Right renal cortex interstitium (tissue), 3 donors: ENCODE results near the gene WDR35. TPM values are rescaled to one million over a fixed set of nuclear protein-coding genes. Genes with fewer than 3 reads are reported as not detected.
A peak's percentile ranks its signal among the peaks of the same experiment; 100 is the strongest.
"Not testable (repeated sequence)": the region's sequence is repeated elsewhere in the genome, so short reads cannot be mapped to it uniquely, and the experiment has no call there.

Experiments
- DNase-seq, 3 donors: peaks; one replicate each; pipeline ENCODE4 v3.0.0-alpha.2; 2013; ENCODE audit warnings: low read depth in 3 of 3, low spot score in 2 of 3
- polyA plus RNA-seq, 3 donors: library from polyadenylated mRNA; unstranded; fragments of 120-200 nt; gene quantifications; one replicate each; pipeline ENCODE4 v1.2.1, GENCODE V29; 2013; ENCODE audit not compliant: insufficient read length in 3 of 3

WDR35 gene
- polyA plus RNA-seq, 3 donors, result 26.3 to 30.7 (median 30.2) TPM

DNA sequence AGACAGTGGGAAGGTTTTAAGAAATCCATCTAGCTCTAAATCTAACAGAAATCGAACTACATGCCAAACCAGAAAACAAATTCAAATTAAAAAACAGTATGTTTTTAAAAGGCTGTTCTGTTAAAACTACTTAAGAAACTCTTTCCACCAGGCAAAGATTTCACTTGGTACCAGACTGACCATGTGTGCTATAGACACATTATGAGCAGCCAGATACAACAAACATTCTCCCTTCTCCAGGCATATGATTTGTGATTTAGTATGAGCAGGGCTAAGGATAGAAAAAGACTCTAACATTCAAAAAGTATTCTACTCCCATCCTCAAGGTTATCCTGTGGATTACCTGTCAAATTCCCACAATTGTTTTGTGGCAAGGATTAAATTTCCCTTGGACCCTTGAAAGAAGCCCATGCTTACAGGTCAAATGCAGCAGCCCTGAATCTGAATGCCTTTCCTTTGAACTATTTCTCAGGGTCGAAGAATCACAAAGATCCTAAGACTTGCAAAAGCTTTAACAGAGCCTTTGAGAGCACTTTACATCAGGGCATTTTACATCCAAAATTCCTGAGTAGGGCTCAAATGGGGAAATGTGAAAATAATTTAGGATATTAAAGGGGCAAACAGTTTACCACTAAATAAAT is 45.6 kb downstream of the WDR35 start:
- DNase-seq, result no peak

DNA sequence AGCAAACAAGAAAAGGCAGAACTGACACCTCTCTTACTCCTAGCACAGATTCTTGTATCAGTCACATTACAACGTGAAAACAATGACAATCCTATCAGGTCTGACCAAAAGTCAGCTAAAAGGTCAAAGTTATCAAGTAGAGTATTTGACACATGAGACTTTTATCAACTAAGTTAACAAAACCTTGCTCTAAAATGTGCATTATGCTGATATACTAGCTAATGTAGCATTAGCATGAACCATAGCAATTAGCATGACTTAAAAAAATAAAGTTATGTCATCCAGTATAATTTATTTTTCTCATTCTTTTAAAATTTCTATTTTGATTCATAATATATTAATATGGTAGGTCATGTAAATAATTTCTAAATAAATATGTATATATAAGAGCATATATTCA is 46.7 kb downstream of the WDR35 start:
- no peak for DNase-seq

- DNase-seq, result no peak
These were observed 47.7 kb downstream of the WDR35 start for GRCh38 chr2:19942199-19942598.

DNA sequence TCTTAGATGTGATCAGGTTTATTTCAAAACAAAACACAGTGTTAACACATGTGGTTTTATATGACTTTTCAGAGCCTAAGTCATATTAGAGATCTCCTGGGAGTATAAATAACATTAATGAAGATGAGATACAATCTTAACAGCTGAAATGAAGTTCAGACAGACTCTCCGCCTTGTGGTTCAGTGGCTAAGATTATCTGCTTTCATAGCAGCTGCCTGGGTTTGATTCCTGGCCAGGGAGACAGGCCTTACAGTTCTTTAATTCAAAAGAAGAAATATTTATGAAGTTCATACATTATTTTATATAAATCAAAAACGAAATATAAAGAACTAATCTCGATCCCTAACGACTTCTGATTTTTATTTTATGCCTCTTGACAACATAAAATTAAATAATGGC is 52.9 kb downstream of the WDR35 start:
- peak in 1 of 3 donors; percentile 2 for DNase-seq

- no peak for DNase-seq
These were observed 53.7 kb downstream of the WDR35 start for GRCh38 chr2:19936203-19936602.

- peak in 1 of 3 donors; percentile 9 for DNase-seq
These were observed 56.4 kb downstream of the WDR35 start for GRCh38 chr2:19933351-19933981.

DNA sequence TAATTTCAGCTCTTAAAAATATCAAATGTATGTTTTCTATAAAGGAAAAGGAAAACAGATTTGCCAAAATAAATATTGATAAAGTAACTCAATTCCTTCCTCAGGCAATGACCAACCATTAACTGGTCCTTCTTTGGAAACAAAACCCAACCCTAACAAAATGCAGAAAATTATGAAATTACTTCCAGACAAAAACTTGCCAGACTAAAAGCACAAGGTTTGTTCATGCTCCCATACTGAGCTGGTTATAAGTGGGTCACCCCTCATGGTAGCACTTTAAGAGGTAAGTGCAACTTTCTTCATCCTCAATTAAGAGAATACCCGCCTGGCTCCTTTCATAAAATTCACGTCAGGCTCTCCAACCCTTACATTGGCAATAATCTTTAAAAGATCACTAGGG is 57.0 kb downstream of the WDR35 start:
- no peak for DNase-seq

DNA sequence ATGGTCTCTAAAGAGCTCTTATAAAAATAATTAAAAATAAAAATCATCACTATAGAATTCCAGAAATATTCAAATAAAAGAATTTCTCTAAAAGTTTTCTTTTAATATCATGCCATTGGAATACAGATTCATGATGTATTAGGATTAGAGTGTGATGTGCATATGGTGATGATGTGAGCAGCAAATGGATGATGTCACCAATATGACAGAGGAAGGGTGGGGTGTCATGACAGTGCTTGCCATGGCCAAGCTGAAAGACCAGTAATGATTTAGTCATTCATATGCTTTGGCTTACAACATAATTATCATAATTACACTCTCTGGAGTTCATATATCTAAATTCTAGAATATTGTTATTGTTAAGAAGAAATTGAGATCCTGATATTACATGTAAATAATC is 60.7 kb downstream of the WDR35 start:
- DNase-seq, result no peak

- DNase-seq, result not testable (repeated sequence)
These were observed 62.1 kb downstream of the WDR35 start for GRCh38 chr2:19927816-19928215.

- DNase-seq, result not testable (repeated sequence)
These were observed 65.4 kb downstream of the WDR35 start for GRCh38 chr2:19924526-19924925.

GRCh38 chr2:19922188-19922587 is 67.7 kb downstream of the WDR35 start:
- DNase-seq, result not testable (repeated sequence)

DNA sequence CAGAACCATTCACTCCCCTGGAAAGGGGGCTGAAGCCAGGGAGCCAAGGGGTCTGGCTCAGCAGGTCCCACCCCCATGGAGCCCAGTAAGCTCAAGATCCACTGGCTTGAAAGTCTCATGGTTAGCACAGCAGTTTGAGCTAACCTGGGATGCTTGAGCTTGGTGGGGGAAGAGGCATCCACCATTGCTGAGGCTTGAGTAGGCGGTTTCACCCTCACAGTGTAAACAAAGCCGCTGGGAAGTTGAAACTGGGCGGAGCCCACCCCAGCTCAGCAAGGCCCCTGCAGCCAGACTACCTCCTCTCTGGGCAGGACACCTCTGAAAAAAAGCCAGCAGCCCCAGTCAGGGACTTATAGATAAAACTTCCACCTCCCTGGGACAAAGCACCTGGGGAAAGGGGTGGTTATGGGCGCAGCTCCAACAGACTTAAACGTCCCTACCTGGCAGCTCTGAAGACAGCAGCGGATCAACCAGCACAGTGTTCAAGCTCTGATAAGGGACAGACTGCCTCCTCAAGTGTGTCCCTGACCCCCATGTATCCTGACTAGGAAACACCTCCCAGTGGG is 73.4 kb downstream of the WDR35 start:
- DNase-seq, result no peak

GRCh38 chr2:19914266-19914975 is 75.5 kb downstream of the WDR35 start:
- no peak for DNase-seq

- no peak for DNase-seq
These were observed 77.9 kb downstream of the WDR35 start for GRCh38 chr2:19911808-19912509.

DNA sequence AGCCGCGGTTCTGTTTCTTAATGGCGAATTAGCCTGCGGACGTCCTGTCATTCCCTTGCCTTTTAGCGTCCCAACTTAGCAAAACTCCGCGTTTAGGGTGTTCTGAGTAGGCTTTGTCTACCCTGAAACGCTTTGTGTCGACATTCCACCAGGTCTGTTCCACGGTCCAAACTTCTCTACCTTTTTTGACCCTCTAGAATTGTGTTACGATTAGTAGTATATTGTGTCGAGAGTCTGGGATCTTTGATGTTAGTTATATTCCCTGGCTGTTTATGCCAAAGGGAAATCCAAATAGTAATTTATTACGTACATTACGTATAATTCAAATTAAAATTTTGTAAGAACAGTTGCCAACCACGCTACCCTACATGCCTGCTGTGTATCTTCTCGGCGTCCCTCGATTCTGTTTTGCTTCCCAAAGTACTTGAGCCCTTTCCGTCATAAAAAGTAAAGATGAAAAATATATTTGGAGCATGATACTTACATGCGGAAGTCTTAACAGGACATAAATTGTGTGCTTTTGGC is 87.6 kb downstream of the WDR35 start:
- no peak for DNase-seq

DNA sequence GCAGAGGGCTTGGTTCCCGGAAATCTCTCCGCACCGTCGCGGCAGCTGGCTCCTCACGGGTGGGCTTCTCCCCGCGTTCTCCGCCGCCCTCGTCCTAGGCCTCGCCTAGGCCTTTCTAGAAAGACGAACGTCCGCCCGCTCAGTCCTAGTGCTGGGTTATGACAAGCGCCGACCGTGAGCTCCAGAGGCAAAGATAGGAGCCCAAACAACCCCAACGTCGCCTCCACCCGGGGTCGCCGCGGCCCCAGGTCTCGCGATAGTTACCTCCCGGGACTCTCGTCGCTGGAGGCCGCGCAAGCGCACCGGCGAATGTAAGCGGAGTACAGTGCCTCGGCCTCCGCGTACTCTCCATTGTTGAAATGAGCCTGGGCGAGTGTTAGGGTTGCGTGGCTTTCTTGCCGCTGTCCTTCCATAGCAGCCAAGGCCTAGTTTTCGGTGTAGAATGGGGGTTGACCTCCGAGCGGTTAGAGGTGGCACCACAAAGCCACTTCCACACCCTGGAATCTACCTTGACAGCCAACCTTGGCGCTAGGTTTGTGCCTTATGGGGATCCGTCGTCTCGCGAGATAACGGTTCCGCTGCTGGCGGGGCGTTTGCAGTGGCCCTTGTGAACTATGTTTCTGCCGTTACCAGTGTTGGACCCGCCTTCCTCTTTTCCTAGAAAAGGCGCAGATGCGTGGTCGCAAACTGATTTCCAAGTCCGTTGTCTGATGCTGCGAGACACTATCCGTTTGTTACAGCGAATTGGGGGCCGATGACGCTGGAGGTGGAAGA is 88.3 kb downstream of the WDR35 start, which contains the start of gene TTC32:
TTC32 (minus strand) TSS at position 542 of the 774 bp plus-strand sequence; CDS start at position 413, 129 bp downstream.
- peak; percentile 93 to 99 (median 97) for DNase-seq

DNA sequence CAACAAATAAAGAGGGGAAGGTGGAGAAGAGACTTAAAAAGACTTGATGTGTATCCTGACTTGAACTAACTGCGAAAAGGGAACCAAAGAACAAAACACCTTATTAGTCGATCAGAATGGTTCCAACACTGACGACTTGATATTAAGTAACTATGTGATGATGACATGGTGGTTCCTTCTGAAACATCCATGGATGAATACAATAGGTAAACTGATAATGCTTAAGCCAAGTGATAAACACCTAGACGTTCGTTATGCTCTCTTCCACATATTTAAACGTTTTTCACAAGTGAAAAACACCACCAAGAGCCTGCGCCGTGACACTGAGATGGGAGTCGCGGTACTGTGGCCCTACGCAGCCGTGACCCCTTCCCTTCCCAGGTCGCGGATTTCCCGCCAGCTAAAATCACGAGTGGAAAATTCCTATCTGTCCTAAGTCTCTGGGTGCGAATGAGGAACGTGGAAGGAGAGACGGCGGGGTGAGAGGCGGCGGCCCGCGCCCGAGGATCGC is 88.9 kb downstream of the WDR35 start:
- DNase-seq, result peak in 1 of 3 donors; percentile 41

- DNase-seq, result peak in 1 of 3 donors; percentile 14
These were observed 89.6 kb downstream of the WDR35 start for GRCh38 chr2:19899985-19900930.
